Measurements from ENCODE around the gene WIZ. TPM values are rescaled to one million over a fixed set of nuclear protein-coding genes. Genes with fewer than 3 reads are reported as not detected.

WIZ gene
- total RNA-seq, 4 donors from 2014 or later = 23.0 to 48.5 (median 29.6) TPM

- Histone ChIP-seq H3K27me3 (peaks cover 7% of the 10 kb centered on the region), H3K9me3 (no peaks in the 10 kb centered on the region), H3K4me3 (replicated peaks in 1 of 3) (peak within 1 kb of the TSS in 1 of 3 donors; percentile 10), H3K36me3 (no peaks in the 10 kb centered on the region), H3K27ac (peak within 1 kb of the TSS in 2 of 3 donors; percentile 27 to 47), H3K4me1 (peaks cover 0 to 5% of the 10 kb centered on the region in 2 donors)
- intact Hi-C loops (cut with DNase I) = no loop called here
- DNase-seq = no peak
- TF ChIP-seq POLR2A (IDR thresholded peaks at IDR 0.05) = no peak
- TF ChIP-seq, protein P1, sequence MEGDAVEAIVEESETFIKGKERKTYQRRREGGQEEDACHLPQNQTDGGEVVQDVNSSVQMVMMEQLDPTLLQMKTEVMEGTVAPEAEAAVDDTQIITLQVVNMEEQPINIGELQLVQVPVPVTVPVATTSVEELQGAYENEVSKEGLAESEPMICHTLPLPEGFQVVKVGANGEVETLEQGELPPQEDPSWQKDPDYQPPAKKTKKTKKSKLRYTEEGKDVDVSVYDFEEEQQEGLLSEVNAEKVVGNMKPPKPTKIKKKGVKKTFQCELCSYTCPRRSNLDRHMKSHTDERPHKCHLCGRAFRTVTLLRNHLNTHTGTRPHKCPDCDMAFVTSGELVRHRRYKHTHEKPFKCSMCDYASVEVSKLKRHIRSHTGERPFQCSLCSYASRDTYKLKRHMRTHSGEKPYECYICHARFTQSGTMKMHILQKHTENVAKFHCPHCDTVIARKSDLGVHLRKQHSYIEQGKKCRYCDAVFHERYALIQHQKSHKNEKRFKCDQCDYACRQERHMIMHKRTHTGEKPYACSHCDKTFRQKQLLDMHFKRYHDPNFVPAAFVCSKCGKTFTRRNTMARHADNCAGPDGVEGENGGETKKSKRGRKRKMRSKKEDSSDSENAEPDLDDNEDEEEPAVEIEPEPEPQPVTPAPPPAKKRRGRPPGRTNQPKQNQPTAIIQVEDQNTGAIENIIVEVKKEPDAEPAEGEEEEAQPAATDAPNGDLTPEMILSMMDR (IDR thresholded peaks at IDR 0.05) = no peak
- 31 to 39% methylated on average over 17 of the region's 17 CpGs for WGBS, 2 donors
These were observed 14.9 kb upstream of the WIZ start, which contains the start of gene RASAL3 for GRCh38 chr19:15464394-15465385. Gene RASAL3 (minus strand): TSS chr19:15464544. CDS start chr19:15464358, 186 bp downstream.

- Histone ChIP-seq H3K27ac (peak overlapping the region in 2 of 3 donors; percentile 27 to 47), H3K4me1 (no peaks in the 10 kb centered on the region), H3K27me3 (no peaks in the 10 kb centered on the region), H3K4me3 (replicated peaks in 1 of 3) (peak overlapping the region in 1 of 3 donors; percentile 10), H3K36me3 (no peaks in the 10 kb centered on the region), H3K9me3 (no peaks in the 10 kb centered on the region)
- intact Hi-C loops (cut with DNase I) = no loop called here
- 29 to 72% methylated on average over 3 to 16 of the region's 25 CpGs for WGBS, 2 donors
- TF ChIP-seq, protein P1 (IDR thresholded peaks at IDR 0.05) = no peak
- TF ChIP-seq POLR2A (IDR thresholded peaks at IDR 0.05) = no peak
- DNase-seq = no peak
These were observed 14.2 kb upstream of the WIZ start for GRCh38 chr19:15463861-15464371.

DNA sequence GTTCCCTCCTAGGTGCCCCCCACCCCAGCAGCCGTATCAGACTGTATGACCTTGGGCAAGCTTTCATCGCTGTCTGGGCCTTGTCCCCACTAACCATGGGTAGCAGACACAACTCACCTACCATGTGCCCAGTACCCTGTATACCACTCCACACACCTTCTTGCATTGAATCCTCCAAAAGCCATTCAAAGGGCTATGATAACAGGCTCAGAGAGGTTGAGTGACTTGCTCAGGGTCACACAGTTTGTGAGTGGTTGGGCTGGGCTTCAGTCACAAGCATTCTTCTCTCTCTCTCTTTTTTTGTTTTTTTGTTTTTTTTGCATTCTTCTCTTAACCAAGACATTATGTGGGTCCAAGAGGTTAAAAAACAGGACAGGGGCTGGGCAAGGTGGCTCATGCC, 11.9 kb upstream of the WIZ start:
- Histone ChIP-seq H3K27ac (no peak overlapping the region), H3K9me3 (no peaks in the 10 kb centered on the region), H3K27me3 (peaks cover 5% of the 10 kb centered on the region), H3K4me3 (replicated peaks in 1 of 3) (no peak overlapping the region), H3K4me1 (peaks cover 0 to 13% of the 10 kb centered on the region in 2 donors), H3K36me3 (no peaks in the 10 kb centered on the region)
- WGBS, 2 donors = 76 to 88% methylated on average over 2 of the region's 2 CpGs
- intact Hi-C loops (cut with DNase I) = no loop called here
- TF ChIP-seq, protein P1 (IDR thresholded peaks at IDR 0.05) = no peak
- TF ChIP-seq POLR2A (IDR thresholded peaks at IDR 0.05) = no peak
- no peak for DNase-seq

GRCh38 chr19:15457701-15458484, 8.1 kb upstream of the WIZ start:
- 21 to 35% methylated on average over 38 to 47 of the region's 54 CpGs for WGBS, 2 donors
- peaks cover 5 to 23% of the 10 kb centered on the region in 2 donors for H3K4me1 ChIP-seq
- H3K27ac ChIP-seq = no peak overlapping the region
- intact Hi-C loops (cut with DNase I) = no loop called here
- peaks cover 9% of the 10 kb centered on the region for H3K27me3 ChIP-seq
- H3K36me3 ChIP-seq = no peaks in the 10 kb centered on the region
- H3K4me3 ChIP-seq (replicated peaks in 1 of 3) = no peak overlapping the region
- no peaks in the 10 kb centered on the region for H3K9me3 ChIP-seq
- TF ChIP-seq POLR2A (IDR thresholded peaks at IDR 0.05) = no peak
- TF ChIP-seq, protein P1 (IDR thresholded peaks at IDR 0.05) = no peak
- no peak for DNase-seq
